Iris pigment epithelial cell (primary cell): ENCODE data around the gene TRMT112.

ENCODE experiments used
- DNase-seq: peaks from one replicate; pipeline ENCODE4 v3.0.0-alpha.2; 2011; ENCODE audit warnings: low read depth

TRMT112 gene

DNA sequence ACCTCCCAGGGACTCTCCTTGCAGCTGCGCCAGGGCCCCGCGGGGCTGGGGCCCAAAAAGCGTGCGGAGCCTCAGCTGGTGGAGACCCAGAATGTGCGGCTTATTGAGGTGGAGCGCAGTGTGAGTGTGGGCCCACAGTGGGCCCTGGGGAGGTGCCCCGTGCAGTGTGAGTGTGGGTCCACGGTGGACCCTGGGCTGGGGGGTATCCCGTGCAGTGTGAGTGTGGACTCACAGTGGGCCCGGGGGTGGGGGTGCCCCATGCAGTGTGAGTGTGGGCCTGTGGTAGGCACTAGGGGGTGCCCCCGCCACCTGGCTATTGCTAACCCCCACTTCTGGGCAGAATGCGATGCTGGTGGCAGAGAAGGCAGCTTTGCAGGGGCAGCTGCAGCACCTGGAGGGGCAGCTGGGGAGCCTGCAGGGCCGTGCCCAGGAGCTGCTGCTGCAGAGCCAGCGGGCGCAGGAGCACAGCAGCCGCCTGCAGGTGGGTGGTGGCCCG is 33.8 kb upstream of the TRMT112 start:
- DNase-seq, result no peak

DNA sequence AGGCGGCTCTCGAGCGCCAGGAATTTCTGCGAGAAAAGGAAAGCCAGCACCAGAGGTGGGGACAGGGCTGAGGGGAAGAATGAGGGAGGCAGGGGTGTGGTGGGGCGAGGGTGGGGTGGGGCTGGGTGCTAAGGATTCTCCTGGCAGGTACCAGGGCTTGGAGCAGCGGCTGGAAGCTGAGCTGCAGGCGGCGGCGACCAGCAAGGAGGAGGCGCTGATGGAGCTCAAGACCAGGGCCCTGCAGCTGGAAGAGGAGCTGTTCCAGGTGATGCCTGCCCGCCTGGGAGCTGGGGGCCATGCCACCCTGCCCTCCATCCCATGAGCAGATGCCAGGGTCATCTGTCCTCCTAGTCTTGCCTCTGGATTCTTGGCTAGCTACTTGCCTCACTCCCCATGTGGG is 32.0 kb upstream of the TRMT112 start:
- no peak for DNase-seq

DNA sequence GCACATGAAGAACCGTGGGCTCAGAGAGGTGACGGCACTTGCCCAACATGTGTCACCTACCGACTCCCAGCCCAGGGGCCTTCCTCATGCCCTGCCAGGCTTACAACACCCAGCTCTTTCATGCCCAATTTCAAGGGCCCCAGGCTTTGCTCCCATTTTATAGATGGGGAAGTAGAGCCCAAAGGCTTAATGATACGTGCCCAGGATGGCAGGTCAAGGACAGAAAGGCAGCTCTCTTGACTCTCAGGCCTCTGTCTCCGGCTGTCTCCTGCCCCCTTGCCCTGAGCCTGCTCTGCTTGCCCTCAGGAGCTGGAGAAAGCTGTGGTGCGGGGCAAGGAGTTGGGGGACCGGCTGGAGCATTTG is 31.6 kb upstream of the TRMT112 start:
- no peak for DNase-seq

DNA sequence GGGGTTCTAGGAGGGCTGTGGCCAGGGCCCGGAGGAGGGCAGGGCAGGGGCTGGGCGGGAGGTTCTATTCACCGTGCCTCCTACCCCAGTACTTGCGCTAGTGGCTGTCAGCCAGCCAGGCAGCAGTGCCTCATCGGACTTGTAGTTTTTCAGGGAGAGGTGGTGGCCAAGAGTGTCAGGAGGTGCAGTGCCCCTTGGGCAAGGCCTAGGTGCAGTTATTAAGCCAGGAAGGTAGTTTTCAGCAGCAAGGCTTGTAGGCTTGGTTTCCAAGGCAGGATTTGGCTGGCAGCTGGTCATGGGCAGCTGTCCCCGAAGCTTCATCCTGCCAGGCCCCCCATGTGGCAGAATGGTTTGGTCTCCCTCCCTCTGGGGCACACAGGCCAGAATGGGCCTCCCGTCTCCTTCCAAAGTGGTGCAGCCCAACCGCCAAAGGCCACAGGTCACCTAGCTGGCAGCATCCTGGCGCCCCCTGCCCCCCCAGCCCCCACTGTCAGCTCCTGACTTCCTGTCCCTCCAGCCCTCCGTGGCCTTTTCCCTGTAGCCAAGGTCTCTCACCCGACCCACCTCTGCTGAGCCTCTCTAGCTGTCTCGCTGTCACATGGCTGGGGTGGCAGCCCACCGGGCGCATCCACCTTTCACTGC is 31.1 kb upstream of the TRMT112 start:
- DNase-seq, result no peak

DNA sequence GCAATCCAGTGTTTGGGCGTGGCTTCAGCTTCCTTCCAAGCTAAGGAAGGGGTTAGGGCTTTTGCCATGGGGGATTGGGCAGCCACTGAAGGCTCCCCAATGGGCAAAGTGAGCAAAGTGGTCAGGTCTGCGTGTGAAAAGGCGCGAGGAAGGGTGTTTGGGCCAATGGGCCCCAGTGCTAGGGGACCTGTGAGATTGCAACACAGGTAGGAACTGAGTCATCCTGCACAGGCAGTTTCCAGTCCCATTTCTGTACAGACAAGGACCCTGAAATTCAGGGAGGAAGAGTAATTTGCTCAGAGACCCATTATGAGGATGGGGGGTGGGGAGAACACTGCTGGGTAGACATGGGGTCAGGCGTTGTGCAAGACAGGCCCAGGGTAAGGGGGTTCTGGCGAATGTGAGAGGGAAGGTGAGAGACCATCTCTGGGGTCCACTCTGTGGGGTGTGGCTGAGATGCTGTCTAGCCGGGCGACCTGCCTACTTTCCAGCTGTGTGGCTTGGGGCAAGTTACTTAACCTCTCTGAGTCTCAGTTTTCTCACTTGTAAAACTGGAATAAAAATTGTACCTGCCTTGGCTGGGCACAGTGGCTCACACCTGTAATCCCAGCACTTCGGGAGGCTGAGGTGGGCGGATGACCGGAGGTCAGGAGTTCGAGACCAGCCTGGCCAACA is 30.0 kb upstream of the TRMT112 start:
- no peak for DNase-seq

DNA sequence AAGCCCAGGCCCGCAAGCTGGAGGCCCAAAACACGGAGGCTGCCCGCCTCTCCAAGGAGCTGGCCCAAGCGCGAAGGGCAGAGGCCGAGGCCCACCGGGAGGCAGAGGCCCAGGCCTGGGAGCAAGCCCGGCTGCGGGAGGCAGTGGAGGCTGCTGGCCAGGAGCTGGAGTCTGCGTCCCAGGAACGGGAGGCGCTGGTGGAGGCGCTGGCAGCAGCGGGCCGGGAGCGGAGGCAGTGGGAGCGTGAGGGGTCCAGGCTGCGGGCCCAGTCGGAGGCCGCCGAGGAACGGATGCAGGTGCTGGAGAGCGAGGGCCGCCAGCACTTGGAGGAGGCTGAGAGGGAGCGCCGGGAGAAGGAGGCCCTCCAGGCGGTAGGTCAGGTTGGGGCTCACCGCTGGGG is 27.4 kb upstream of the TRMT112 start:
- DNase-seq, result no peak

DNA sequence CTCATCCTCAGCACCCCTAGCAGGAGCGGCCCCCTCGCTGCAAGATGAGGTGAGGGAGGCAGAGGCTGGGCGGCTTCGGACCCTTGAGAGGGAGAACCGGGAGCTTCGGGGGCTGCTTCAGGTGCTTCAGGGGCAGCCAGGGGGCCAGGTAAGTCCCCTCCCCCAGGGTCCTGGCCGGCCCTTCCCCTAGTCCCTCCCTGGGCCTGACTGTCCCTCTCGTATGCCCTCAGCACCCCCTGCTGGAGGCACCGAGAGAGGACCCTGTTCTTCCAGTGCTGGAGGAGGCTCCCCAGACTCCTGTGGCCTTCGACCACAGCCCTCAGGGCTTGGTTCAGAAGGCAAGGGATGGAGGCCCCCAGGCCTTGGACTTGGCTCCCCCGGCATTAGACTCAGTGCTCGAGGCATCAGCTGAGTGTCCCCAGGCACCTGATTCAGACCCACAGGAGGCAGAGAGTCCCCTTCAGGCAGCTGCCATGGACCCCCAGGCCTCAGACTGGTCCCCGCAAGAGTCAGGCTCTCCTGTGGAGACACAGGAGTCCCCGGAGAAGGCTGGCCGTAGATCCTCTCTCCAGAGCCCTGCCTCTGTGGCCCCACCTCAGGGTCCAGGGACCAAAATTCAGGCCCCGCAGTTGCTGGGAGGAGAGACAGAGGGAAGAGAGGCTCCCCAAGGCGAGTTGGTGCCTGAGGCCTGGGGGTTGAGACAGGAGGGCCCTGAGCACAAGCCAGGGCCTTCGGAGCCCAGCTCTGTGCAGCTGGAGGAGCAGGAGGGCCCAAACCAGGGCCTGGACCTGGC is 26.6 kb upstream of the TRMT112 start:
- no peak for DNase-seq

DNA sequence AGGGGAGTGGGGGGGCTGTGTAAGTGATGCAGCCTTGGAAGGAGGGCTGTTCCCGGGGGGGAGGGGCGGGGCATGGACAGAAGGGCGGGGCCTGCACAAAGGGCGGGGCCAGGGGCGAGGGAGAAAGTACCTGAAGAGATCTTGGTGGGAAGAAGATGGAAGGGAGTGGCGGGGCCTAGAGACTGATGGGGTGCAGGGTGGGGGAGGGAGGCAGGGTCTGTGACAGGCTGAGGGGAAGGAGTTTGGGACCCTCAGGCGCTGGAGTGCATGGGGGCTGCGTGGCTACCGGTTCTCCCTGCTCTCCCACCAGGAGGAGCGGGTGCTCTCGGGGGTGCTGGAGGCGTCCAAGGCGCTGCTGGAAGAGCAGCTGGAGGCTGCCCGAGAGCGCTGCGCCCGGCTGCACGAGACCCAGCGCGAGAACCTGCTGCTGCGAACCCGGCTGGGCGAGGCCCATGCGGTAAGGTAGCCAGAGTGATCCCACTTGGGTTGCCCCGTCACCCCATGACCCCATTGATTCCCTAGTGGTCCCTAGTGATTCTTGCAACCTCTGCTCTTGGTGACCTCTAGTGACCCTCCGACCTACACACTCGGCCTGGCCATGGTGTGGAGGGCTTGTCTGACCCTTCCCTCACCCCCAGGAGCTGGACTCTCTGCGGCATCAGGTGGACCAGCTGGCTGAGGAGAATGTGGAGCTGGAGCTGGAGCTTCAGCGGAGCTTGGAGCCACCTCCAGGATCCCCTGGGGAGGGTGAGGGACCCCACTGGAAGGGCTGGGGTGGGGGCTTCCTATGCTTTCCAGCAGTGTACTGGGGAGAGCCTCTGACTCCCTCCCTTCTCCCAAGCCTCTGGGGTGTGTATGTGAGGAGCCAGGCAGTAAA is 25.7 kb upstream of the TRMT112 start:
- no peak for DNase-seq

DNA sequence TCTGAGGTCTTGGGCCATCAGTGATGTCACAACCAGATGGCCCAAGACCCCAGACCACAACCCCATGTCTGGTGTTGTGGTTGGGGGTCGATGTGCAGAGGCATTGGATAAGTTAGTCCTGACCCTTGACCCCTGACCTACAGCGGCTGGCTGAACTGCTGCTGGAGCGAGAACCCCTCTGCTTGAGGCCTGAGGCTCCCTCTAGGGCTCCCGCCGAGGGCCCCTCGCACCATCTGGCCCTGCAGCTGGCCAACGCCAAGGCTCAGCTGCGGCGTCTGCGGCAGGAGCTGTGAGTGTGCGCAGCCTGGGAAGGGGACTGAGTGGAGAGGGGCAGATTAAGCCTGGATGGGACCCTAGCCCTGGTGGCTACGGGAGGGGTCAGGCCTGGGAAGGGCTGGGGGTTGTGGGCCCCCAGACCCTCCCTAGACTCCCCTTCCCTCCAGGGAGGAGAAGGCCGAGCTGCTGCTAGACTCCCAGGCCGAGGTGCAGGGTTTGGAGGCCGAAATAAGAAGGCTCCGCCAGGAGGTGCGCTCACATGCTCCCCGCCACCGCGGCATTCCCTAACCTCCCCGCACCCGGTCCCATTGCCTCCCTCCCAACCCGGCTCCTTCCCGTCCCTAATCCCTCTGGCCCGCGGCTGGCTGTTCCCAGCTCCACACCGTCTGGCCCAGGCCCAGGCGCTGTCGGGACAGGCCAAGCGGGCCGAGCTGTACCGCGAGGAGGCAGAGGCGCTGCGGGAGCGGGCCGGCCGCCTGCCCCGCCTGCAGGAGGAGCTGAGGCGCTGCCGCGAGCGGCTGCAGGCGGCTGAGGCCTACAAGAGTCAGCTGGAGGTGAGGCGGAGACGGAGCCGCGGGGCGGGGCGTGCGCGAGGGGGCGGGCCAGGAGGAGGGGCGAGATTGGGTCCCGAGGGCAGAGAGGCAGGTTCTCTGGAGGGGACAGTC is 24.8 kb upstream of the TRMT112 start:
- DNase-seq, result peak; percentile 91

DNA sequence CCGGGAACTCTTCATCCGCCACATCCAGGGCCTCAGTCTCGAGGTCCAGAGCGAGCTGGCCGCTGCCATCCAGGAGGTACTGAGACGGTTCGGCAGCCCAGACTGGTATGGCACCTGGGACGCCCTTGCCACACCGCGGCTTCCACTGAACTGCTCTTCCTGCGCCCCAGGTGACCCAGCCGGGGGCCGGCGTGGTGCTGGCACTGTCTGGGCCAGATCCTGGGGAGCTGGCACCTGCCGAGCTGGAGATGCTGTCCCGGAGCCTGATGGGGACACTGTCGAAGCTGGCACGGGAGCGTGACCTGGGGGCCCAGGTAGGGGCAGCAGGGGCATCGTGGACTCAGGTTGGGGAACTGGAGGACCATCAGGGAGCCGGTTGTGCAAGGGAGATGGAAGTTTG is 24.1 kb upstream of the TRMT112 start:
- no peak for DNase-seq

DNA sequence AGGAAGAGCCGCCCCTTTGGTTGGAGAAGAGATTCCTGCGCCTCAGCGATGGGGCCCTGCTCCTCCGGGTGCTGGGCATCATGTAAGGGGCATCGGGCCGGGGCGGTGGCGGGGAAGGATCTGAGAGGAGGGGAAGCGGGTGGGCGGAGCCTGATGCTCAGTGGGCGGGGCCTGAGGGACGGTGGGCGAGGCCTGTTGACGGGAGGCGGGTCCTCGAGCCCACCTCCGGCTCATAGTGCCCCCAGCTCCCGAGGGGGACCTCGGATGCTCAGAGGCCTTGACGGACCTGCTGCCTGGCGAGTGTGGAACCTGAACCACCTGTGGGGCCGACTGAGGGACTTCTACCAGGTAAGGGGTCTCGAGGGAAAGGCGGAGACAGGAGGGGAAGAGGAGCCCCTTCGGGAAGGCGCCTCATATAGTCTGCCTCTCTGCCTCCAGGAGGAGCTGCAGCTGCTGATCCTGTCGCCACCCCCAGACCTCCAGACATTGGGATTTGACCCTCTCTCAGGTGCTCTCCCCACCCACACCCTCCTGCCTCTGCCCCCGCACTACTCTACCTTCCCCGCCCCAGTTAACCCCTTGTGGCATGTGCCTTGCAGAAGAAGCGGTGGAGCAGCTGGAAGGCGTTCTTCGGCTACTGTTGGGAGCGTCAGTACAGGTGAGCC is 23.4 kb upstream of the TRMT112 start:
- DNase-seq, result no peak

DNA sequence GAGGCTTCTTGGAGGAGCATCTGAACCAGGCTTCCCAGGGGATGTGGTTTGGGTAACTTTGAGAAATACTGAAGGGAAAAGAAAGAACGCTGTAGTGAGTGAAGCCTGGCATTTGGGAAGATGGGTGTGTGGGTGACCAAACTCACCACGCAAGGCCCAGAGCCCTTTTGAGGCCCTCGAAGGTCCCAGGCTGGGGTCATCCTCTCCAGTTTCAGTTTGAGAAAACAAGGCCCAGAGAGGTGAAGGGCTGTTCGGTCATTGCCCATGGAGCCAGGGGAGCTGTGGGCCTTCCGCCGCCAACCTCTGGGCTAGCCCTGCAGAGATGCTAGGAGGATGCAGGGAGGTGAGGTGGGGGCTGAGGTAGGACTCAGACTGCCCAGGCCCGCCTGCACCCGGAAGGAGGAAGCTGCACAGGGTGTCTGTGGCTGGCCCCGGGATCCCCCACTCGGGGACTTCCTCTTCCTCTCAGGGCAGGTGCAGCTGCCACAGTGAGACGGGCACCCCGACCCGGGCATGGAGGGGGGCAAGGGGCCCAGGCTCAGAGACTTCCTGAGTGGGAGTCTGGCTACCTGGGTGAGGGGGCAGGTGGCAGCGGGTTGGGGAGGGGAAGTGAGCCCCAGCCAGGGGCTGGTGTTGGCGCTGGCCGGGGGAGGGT is 22.5 kb upstream of the TRMT112 start, which contains the start of gene CCDC88B:
Gene CCDC88B (plus strand): TSS at position 451 of the 655 bp plus-strand sequence. CDS start 63 bp downstream, at position 514.
- DNase-seq, result no peak

DNA sequence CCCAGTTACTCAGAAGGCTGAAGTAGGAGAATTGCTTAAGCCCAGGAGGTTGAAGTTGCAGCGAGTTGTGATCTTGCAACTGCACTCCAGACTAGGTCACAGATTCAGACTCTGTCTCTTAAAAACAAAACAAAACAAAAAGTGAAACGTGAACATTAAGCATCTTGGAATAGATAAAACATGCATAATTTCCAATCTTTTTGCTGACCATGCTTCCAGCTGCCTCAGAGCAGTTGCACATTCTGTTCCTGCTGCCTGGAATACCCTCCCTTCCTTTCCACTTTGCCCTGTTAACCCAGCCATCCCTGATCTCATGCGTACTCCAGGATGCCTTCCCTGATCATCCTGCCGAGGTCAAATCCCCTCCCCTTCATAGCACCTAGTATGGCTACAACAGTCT is 21.9 kb upstream of the TRMT112 start:
- DNase-seq, result no peak

DNA sequence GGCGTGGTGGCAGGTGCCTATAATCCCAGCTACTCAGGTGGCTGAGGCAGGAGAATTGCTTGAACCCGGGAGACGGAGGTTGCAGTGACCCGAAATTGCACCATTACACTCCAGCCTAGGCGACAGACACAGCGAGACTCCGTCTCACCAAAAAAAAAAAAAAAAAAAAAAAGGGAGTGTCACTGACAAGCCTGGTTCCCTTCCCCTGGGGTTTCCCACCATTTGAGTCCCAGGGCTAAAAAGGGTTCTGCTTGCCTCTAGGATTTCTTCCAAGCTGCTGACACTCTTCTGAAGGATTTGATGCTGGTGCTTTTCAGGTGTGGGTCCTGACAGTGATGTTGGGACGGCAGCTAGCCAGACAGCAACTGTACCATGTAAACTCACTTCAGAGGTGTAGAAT is 21.4 kb upstream of the TRMT112 start:
- no peak for DNase-seq

DNA sequence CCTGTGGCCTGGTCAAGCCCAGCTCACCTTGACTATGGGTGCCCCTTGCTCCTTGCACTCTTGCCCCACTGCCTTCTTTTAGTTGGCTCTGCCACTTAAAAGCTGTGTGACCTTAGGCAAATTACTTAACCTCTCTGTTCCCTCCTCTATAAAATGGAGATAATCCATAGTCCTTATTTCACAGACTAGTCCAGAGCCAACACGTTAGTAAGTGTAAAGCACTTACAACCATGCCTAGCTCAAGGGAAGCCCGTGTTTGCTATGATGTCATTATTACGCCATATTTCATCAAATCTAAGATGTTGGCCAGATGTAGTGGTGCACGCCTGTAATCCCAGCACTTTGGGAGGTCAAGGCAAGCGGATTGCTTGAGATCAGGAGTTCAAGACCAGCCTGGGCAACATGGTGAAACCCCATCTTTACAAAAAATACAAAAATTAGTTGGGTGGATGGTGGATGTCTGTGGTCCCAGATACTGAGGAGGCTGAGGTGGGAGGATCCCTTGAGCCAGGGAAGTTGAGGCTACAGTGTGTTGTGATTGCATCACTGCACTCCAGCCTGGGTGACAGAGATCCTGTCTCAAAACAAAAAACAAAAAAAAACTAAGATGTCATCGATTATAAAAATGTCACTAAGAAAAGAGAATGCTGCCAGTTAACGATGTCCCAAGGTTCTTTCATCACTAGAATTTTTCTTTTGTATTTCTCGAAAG is 20.3 kb upstream of the TRMT112 start:
- no peak for DNase-seq

DNA sequence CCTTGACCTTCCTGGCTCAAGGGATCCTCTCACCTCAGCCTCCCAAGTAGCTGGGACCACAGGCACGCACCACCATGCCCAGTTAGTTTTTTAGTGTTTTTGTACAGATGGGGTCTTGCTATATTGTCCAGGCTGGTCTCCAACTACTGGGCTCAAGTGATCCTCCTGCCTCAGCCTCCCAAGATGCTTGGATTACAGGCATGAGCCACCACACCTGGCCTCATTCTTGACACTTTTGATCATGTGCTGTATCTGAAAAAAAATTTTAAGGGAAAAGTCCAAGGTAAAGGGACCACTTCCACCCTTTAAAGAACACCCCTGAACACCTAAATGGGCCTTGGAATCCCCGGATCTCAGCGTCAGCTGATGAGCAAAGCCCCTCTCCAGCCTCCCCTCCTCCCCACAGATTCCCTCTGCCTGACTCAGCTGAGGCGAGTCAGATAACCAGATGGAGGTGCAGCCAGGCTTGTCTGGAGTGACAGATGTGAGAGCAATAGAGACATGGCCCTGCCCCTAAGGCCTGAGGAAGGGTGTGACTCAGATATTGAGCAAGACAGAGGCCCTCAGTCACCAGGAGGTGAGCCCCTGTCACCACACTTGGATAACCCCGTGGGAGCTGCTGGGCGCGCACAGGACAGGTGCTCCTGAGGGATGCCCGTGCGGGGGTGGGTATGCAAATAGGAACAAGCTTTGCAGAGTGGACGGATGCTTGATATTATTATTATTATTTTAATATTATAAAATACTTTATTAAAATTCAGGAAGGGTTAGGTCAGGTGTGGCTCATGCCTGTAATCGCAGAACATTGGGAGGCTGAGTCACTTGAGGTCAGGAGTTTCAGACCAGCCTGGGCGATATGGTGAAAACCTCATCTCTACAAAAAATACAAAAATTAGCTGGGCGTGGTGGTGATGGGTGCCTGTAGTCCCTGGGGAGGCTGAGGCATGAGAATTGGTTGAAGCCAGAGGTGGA is 17.7 kb upstream of the TRMT112 start:
- DNase-seq, result peak; percentile 96

DNA sequence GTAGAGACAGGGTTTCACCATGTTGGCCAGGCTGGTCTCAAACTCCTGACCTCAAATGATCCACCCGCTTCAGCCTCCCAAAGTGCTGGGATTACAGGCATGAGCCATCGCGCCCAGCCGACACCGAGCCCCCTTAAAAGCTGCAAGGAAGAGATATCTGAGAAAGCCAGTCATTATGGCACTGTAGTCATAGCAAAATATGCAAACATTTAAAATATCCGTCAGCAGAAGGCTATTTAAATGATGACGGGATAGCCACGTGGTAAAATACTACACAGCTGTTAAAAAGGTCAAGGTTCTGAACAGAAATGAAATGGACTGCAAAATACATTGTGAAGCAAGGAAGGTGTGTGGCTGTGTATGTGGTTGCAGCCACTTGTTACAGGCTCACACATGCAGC is 16.2 kb upstream of the TRMT112 start:
- no peak for DNase-seq
